ENCODE data around the gene TFB1M. TPM values are rescaled to one million over a fixed set of nuclear protein-coding genes. Genes with fewer than 3 reads are reported as not detected.
"Not testable (repeated sequence)": the region's sequence is repeated elsewhere in the genome, so short reads cannot be mapped to it uniquely, and the experiment has no call there.

Gene TFB1M
- total RNA-seq, 6 experiments from 2014 or later: 12.3 to 18.9 (median 16.2) TPM

- ATAC-seq (no peak), DNase-seq (no peak)
- Histone ChIP-seq H3K36me3 (no peaks in the 10 kb centered on the region), H3K27me3 (no peaks in the 10 kb centered on the region), H3K4me3 (no peak overlapping the region), H3K9me3 (no peaks in the 10 kb centered on the region), H3K27ac (no peak overlapping the region), H3K4me1 (no peaks in the 10 kb centered on the region)
- TF ChIP-seq POLR2A (IDR thresholded peaks at IDR 0.05) (no peak), CTCF (IDR thresholded peaks at IDR 0.05) (no peak)
- intact Hi-C loops (cut with DNase I): no loop called here
- WGBS (ENCODE audit: insufficient coverage, low coverage, low lambda C conversion rate, missing lambda C conversion rate): 88% methylated on average over 8 of the region's 8 CpGs
Measured at GRCh38 chr6:155272353-155273232, 41.7 kb downstream of the TFB1M start.

- no peaks in the 10 kb centered on the region for H3K9me3 ChIP-seq
- no peak overlapping the region for H3K4me3 ChIP-seq
- intact Hi-C loops (cut with DNase I): no loop called here
- no peaks in the 10 kb centered on the region for H3K27me3 ChIP-seq
- H3K4me1 ChIP-seq: no peaks in the 10 kb centered on the region
- TF ChIP-seq POLR2A (IDR thresholded peaks at IDR 0.05): no peak
- no peaks in the 10 kb centered on the region for H3K36me3 ChIP-seq
- DNase-seq (no peak), ATAC-seq (no peak)
- H3K27ac ChIP-seq: no peak overlapping the region
Measured at GRCh38 chr6:155271145-155271544, 43.1 kb downstream of the TFB1M start.

GRCh38 chr6:155270561-155271091, 43.7 kb downstream of the TFB1M start:
- ATAC-seq: no peak
- Histone ChIP-seq H3K4me3 (no peak overlapping the region), H3K36me3 (no peaks in the 10 kb centered on the region), H3K9me3 (no peaks in the 10 kb centered on the region), H3K27me3 (no peaks in the 10 kb centered on the region), H3K27ac (no peak overlapping the region), H3K4me1 (no peaks in the 10 kb centered on the region)
- WGBS (ENCODE audit: insufficient coverage, low coverage, low lambda C conversion rate, missing lambda C conversion rate): 87% methylated on average over 7 of the region's 7 CpGs
- intact Hi-C loops (cut with DNase I): no loop called here
- no peak for DNase-seq
- TF ChIP-seq CTCF (IDR thresholded peaks at IDR 0.05): no peak
- no peak for TF ChIP-seq POLR2A (IDR thresholded peaks at IDR 0.05)

- WGBS (ENCODE audit: insufficient coverage, low coverage, low lambda C conversion rate, missing lambda C conversion rate): 79% methylated on average over 3 of the region's 3 CpGs
- ATAC-seq: no peak
- TF ChIP-seq POLR2A (IDR thresholded peaks at IDR 0.05) (no peak), CTCF (IDR thresholded peaks at IDR 0.05) (no peak)
- Histone ChIP-seq H3K9me3 (no peaks in the 10 kb centered on the region), H3K27me3 (no peaks in the 10 kb centered on the region), H3K36me3 (no peaks in the 10 kb centered on the region), H3K27ac (no peak overlapping the region), H3K4me1 (no peaks in the 10 kb centered on the region), H3K4me3 (no peak overlapping the region)
- DNase-seq: no peak
- intact Hi-C loops (cut with DNase I): no loop called here
Measured at GRCh38 chr6:155269765-155270164, 44.5 kb downstream of the TFB1M start.

GRCh38 chr6:155268088-155268867, 46.0 kb downstream of the TFB1M start:
- TF ChIP-seq CTCF (IDR thresholded peaks at IDR 0.05): peak in 3 of 4 donors; percentile 11 to 25 (median 21)
- H3K4me3 ChIP-seq; H3K27ac ChIP-seq; H3K27me3 ChIP-seq; H3K4me1 ChIP-seq; H3K9me3 ChIP-seq; H3K36me3 ChIP-seq; intact Hi-C loops (cut with DNase I); DNase-seq; ATAC-seq: not testable (repeated sequence)
- WGBS (ENCODE audit: insufficient coverage, low coverage, low lambda C conversion rate, missing lambda C conversion rate): 69% methylated on average over 2 of the region's 5 CpGs

Data from right lobe of liver (tissue), 6 donors.